HepG2 (cell line): ENCODE results near the gene MAP2K6. TPM values are rescaled to one million over a fixed set of nuclear protein-coding genes. Genes with fewer than 3 reads are reported as not detected.

ENCODE experiments used
- GATAD2A ChIP-seq: IDR thresholded peaks from 2 replicates; pipeline ENCODE4 v1.6.1; 2016
- HES4 ChIP-seq: sonication (generic); formaldehyde crosslinking; IDR thresholded peaks from 2 replicates; pipeline ENCODE4 v1.9.0; 2021; ENCODE audit warnings: mild to moderate bottlenecking, missing genetic modification reagents, borderline replicate concordance
- MIER3 ChIP-seq: IDR thresholded peaks from 2 replicates; pipeline ENCODE4 v1.6.1; 2016; ENCODE audit warnings: missing compliant biosample characterization, borderline replicate concordance
- NFE2L2 ChIP-seq: fragments of 150-350 bp; IDR thresholded peaks from 2 replicates; pipeline ENCODE4 v1.6.1; 2014; ENCODE audit warnings: low read length
- PITX1 ChIP-seq: sonication (generic); formaldehyde crosslinking; IDR thresholded peaks from 2 replicates; pipeline ENCODE4 v1.5.1; 2020; ENCODE audit warnings: mild to moderate bottlenecking, missing genetic modification reagents
- SMAD1 ChIP-seq: sonication (generic); formaldehyde crosslinking; IDR thresholded peaks from 2 replicates; pipeline ENCODE4 v1.4.0; 2020; ENCODE audit warnings: missing genetic modification reagents, low read depth, mild to moderate bottlenecking, borderline replicate concordance
- ZNF496 ChIP-seq: sonication (generic); formaldehyde crosslinking; IDR thresholded peaks from 2 replicates; pipeline ENCODE4 v1.8.1; 2023; ENCODE audit warnings: mild to moderate bottlenecking, moderate library complexity, missing genetic modification reagents; ENCODE audit not compliant: insufficient replicate concordance
- ZNF83 ChIP-seq: sonication (generic); formaldehyde crosslinking; IDR thresholded peaks from 2 replicates; pipeline ENCODE4 v1.4.0; 2020; ENCODE audit warnings: missing genetic modification reagents, mild to moderate bottlenecking, borderline replicate concordance
- polyA plus RNA-seq, 8 experiments: library from polyadenylated mRNA; depleted of rRNA in 3 of 8; stranded (reverse) in 7 of 8; unstranded in 1 of 8; fragments of >200 nt; fragmentation: Illumina TruSeq in 4 of 8; extraction: Trizol in 4 of 8; gene quantifications; 2 replicates each; pipeline versions ENCODE4 v1.2.1 to v1.2.3, GENCODE V29; 2011 to 2016; ENCODE audit warnings: low read depth in 4 of 8, missing spikeins in 1 of 8, mixed read lengths in 1 of 8; ENCODE audit not compliant: insufficient read depth in 1 of 8
- total RNA-seq, 5 experiments: library from RNA; depleted of rRNA; stranded (reverse); fragments of >200 nt; fragmentation: Illumina TruSeq; extraction: Trizol; gene quantifications; 2 replicates each; pipeline ENCODE4 v1.2.3, GENCODE V29; 2016; ENCODE audit warnings: low read depth in 1 of 5
- TF ChIP-seq, protein P1 (sequence below): sonication (generic); formaldehyde crosslinking; IDR thresholded peaks from 2 replicates; pipeline ENCODE4 v1.5.0; 2020; ENCODE audit warnings: mild to moderate bottlenecking, missing genetic modification reagents
- TF ChIP-seq, protein P2 (sequence below): sonication (generic); formaldehyde crosslinking; IDR thresholded peaks from 2 replicates; pipeline ENCODE4 v1.5.1; 2020; ENCODE audit warnings: mild to moderate bottlenecking, missing genetic modification reagents
- TF ChIP-seq, protein P3 (sequence below): sonication (generic); formaldehyde crosslinking; IDR thresholded peaks from 2 replicates; pipeline ENCODE4 v1.5.1; 2020; ENCODE audit warnings: missing genetic modification reagents, mild to moderate bottlenecking, borderline replicate concordance
- TF ChIP-seq, protein P4 (sequence below): sonication (generic); formaldehyde crosslinking; IDR thresholded peaks from 2 replicates; pipeline ENCODE4 v1.5.0; 2020; ENCODE audit warnings: missing genetic modification reagents
- TF ChIP-seq, protein P5 (sequence below): sonication (generic); formaldehyde crosslinking; IDR thresholded peaks from 2 replicates; pipeline ENCODE4 v1.8.1; 2023; ENCODE audit warnings: mild to moderate bottlenecking, missing genetic modification reagents
- TF ChIP-seq, protein P6 (sequence below): IDR thresholded peaks from 2 replicates; pipeline ENCODE4 v1.6.1; 2012; ENCODE audit warnings: low read length, improper control_type of control experiment

The MAP2K6 gene
- total and polyA plus RNA-seq, 2 of the 13 experiments (the other 11 are each of a cell fraction or from before 2014, with no cell fraction given) = 5.1 to 33.6 TPM

DNA sequence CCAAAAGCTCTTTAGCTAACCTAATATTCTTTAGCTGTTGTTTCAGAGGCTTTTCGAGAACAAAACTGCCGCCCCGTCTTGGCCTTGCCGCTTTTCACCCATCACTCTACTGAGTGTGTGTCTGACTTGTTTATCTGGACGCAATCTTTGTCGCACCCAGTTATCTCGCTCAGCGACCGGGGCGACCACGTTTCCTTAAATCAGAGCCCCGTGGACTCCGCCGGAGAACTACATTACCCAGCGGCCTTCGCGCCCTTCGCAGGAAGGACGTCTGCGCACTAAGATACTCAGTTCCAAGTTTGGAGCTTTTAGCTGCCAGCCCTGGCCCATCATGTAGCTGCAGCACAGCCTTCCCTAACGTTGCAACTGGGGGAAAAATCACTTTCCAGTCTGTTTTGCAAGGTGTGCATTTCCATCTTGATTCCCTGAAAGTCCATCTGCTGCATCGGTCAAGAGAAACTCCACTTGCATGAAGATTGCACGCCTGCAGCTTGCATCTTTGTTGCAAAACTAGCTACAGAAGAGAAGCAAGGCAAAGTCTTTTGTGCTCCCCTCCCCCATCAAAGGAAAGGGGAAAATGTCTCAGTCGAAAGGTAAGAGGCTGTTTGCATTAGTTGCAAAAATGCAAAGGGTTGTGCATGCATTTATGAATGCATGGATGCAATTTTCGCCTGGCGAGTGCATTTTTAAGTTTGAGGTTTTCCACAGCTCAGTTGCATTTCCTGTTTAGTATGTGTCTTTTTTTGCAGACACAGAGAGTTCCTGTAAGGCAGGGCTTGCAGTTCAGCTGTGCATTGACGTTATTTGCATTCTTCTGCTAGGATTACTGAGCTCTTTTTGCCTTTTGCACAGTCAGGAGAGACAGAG, at the start of gene MAP2K6 (continued):
- TF ChIP-seq SMAD1 (CRISPR knock-in tag) (no peak), ZNF83 (CRISPR knock-in tag) (peak; percentile 74; the same call in 1 of the 2 replicates), NFE2L2 (no peak), MIER3 (peak; percentile 40; the same call in 1 of the 2 replicates), PITX1 (CRISPR knock-in tag) (no peak), HES4 (no peak), GATAD2A (CRISPR knock-in tag) (no peak), ZNF496 (CRISPR knock-in tag) (no peak)
- TF ChIP-seq, protein P1, sequence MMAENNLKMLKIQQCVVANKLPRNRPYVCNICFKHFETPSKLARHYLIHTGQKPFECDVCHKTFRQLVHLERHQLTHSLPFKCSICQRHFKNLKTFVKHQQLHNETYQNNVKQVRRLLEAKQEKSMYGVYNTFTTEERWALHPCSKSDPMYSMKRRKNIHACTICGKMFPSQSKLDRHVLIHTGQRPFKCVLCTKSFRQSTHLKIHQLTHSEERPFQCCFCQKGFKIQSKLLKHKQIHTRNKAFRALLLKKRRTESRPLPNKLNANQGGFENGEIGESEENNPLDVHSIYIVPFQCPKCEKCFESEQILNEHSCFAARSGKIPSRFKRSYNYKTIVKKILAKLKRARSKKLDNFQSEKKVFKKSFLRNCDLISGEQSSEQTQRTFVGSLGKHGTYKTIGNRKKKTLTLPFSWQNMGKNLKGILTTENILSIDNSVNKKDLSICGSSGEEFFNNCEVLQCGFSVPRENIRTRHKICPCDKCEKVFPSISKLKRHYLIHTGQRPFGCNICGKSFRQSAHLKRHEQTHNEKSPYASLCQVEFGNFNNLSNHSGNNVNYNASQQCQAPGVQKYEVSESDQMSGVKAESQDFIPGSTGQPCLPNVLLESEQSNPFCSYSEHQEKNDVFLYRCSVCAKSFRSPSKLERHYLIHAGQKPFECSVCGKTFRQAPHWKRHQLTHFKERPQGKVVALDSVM (CRISPR knock-in tag) = peak; percentile 15; the same call in 1 of the 2 replicates
- TF ChIP-seq, protein P2, sequence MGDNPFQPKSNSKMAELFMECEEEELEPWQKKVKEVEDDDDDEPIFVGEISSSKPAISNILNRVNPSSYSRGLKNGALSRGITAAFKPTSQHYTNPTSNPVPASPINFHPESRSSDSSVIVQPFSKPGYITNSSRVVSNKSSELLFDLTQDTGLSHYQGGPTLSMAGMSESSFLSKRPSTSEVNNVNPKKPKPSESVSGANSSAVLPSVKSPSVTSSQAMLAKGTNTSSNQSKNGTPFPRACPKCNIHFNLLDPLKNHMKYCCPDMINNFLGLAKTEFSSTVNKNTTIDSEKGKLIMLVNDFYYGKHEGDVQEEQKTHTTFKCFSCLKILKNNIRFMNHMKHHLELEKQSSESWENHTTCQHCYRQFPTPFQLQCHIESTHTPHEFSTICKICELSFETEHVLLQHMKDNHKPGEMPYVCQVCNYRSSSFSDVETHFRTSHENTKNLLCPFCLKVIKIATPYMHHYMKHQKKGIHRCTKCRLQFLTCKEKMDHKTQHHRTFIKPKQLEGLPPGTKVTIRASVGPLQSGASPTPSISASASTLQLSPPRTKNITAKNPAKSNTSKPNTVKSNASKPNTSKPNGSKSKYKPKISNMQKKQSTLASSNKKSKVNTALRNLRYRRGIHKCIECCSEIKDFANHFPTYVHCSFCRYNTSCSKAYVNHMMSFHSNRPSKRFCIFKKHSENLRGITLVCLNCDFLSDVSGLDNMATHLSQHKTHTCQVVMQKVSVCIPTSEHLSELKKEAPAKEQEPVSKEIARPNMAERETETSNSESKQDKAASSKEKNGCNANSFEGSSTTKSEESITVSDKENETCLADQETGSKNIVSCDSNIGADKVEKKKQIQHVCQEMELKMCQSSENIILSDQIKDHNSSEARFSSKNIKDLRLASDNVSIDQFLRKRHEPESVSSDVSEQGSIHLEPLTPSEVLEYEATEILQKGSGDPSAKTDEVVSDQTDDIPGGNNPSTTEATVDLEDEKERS = no peak
- TF ChIP-seq, protein P3, sequence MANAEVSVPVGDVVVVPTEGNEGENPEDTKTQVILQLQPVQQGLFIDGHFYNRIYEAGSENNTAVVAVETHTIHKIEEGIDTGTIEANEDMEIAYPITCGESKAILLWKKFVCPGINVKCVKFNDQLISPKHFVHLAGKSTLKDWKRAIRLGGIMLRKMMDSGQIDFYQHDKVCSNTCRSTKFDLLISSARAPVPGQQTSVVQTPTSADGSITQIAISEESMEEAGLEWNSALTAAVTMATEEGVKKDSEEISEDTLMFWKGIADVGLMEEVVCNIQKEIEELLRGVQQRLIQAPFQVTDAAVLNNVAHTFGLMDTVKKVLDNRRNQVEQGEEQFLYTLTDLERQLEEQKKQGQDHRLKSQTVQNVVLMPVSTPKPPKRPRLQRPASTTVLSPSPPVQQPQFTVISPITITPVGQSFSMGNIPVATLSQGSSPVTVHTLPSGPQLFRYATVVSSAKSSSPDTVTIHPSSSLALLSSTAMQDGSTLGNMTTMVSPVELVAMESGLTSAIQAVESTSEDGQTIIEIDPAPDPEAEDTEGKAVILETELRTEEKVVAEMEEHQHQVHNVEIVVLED (CRISPR knock-in tag) = peak; percentile 75; the same call in 1 of the 2 replicates
- TF ChIP-seq, protein P4, sequence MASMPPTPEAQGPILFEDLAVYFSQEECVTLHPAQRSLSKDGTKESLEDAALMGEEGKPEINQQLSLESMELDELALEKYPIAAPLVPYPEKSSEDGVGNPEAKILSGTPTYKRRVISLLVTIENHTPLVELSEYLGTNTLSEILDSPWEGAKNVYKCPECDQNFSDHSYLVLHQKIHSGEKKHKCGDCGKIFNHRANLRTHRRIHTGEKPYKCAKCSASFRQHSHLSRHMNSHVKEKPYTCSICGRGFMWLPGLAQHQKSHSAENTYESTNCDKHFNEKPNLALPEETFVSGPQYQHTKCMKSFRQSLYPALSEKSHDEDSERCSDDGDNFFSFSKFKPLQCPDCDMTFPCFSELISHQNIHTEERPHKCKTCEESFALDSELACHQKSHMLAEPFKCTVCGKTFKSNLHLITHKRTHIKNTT (CRISPR knock-in tag) = no peak
- TF ChIP-seq, protein P5, sequence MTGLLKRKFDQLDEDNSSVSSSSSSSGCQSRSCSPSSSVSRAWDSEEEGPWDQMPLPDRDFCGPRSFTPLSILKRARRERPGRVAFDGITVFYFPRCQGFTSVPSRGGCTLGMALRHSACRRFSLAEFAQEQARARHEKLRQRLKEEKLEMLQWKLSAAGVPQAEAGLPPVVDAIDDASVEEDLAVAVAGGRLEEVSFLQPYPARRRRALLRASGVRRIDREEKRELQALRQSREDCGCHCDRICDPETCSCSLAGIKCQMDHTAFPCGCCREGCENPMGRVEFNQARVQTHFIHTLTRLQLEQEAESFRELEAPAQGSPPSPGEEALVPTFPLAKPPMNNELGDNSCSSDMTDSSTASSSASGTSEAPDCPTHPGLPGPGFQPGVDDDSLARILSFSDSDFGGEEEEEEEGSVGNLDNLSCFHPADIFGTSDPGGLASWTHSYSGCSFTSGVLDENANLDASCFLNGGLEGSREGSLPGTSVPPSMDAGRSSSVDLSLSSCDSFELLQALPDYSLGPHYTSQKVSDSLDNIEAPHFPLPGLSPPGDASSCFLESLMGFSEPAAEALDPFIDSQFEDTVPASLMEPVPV (CRISPR knock-in tag) = no peak
- TF ChIP-seq, protein P6, sequence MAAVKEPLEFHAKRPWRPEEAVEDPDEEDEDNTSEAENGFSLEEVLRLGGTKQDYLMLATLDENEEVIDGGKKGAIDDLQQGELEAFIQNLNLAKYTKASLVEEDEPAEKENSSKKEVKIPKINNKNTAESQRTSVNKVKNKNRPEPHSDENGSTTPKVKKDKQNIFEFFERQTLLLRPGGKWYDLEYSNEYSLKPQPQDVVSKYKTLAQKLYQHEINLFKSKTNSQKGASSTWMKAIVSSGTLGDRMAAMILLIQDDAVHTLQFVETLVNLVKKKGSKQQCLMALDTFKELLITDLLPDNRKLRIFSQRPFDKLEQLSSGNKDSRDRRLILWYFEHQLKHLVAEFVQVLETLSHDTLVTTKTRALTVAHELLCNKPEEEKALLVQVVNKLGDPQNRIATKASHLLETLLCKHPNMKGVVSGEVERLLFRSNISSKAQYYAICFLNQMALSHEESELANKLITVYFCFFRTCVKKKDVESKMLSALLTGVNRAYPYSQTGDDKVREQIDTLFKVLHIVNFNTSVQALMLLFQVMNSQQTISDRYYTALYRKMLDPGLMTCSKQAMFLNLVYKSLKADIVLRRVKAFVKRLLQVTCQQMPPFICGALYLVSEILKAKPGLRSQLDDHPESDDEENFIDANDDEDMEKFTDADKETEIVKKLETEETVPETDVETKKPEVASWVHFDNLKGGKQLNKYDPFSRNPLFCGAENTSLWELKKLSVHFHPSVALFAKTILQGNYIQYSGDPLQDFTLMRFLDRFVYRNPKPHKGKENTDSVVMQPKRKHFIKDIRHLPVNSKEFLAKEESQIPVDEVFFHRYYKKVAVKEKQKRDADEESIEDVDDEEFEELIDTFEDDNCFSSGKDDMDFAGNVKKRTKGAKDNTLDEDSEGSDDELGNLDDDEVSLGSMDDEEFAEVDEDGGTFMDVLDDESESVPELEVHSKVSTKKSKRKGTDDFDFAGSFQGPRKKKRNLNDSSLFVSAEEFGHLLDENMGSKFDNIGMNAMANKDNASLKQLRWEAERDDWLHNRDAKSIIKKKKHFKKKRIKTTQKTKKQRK = no peak
